ENCODE results near the gene KDM4B. TPM values are rescaled to one million over a fixed set of nuclear protein-coding genes. Genes with fewer than 3 reads are reported as not detected.

KDM4B gene
- polyA plus RNA-seq, 1 of the 3 experiments (the other 2 are of a cell fraction): 12.2 TPM

DNA sequence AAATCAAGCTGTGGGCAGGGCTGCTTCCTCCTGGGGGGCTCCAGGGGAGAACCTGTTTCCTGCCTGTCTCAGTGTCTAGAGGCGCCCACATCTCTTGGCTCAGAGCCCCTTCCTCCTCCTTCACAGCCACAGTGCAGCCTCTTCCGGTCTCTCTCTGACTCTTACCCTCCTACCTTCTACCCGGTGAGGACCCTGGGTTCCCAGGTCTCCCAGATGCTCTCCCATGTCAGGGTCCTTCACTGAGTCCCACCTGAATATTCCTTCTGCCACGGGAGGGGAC is 153.1 kb downstream of the KDM4B start:
- H3K27ac ChIP-seq (ENCODE audit: low read depth in 2 of 2, low read length in 1 of 2): no peak overlapping the region
- POLR2A ChIA-PET: no interaction called here
- H3K36me3 ChIP-seq (replicated peaks in 1 of 2; ENCODE audit: control insufficient read depth in 1 of 2, insufficient read depth in 2 of 2, low read length in 1 of 2): peaks cover 0 to 31% of the 10 kb centered on the region in 2 experiments
- H3K4me2 ChIP-seq: no peak overlapping the region
- H3K4me3 ChIP-seq (ENCODE audit: low read depth in 2 of 2, low read length in 1 of 2): no peak overlapping the region
- H3K9me2 ChIP-seq: no peaks in the 10 kb centered on the region
- peaks cover 0 to 3% of the 10 kb centered on the region in 2 experiments; a peak in 1 of 4 replicates for H3K4me1 ChIP-seq (ENCODE audit: control insufficient read depth in 1 of 2, insufficient read depth in 2 of 2, low read depth in 1 of 2, low read length in 1 of 2)
- H3K27me3 ChIP-seq (ENCODE audit: insufficient read depth): no peaks in the 10 kb centered on the region
- no peaks in the 10 kb centered on the region for H3K9me3 ChIP-seq
- H3K9ac ChIP-seq: no peak overlapping the region
- H3K79me2 ChIP-seq (ENCODE audit: insufficient read depth): no peaks in the 10 kb centered on the region
- H4K20me1 ChIP-seq (ENCODE audit: insufficient read depth): no peaks in the 10 kb centered on the region
- 97% methylated on average over 4 of the region's 4 CpGs for WGBS (ENCODE audit: low lambda C conversion rate)
- no peaks in the 10 kb centered on the region for H3F3A ChIP-seq (replicated peaks; ENCODE audit: insufficient read depth)
- H2AFZ ChIP-seq (ENCODE audit: low read depth): no peak overlapping the region
- DNase-seq: no peak
- CTCF ChIA-PET: interaction anchor here (1.0 kb wide), 1 partner anchor 12 kb away, joined by 3 read pairs; no protein-coding TSS in a partner anchor
- no peak for TF ChIP-seq EP300 (IDR thresholded peaks at IDR 0.05; ENCODE audit: borderline replicate concordance in 1 of 2, low read depth in 1 of 2, low read length in 1 of 2)
- no peak for TF ChIP-seq EZH2phosphoT487 (IDR thresholded peaks at IDR 0.05; ENCODE audit: borderline replicate concordance, low read depth)
- TF ChIP-seq, protein P1, sequence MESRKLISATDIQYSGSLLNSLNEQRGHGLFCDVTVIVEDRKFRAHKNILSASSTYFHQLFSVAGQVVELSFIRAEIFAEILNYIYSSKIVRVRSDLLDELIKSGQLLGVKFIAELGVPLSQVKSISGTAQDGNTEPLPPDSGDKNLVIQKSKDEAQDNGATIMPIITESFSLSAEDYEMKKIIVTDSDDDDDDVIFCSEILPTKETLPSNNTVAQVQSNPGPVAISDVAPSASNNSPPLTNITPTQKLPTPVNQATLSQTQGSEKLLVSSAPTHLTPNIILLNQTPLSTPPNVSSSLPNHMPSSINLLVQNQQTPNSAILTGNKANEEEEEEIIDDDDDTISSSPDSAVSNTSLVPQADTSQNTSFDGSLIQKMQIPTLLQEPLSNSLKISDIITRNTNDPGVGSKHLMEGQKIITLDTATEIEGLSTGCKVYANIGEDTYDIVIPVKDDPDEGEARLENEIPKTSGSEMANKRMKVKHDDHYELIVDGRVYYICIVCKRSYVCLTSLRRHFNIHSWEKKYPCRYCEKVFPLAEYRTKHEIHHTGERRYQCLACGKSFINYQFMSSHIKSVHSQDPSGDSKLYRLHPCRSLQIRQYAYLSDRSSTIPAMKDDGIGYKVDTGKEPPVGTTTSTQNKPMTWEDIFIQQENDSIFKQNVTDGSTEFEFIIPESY (IDR thresholded peaks at IDR 0.05; ENCODE audit: borderline replicate concordance, low read depth): no peak
- TF ChIP-seq MEF2A (IDR thresholded peaks at IDR 0.05; ENCODE audit: borderline replicate concordance, low read depth): no peak
- TF ChIP-seq, protein P2, sequence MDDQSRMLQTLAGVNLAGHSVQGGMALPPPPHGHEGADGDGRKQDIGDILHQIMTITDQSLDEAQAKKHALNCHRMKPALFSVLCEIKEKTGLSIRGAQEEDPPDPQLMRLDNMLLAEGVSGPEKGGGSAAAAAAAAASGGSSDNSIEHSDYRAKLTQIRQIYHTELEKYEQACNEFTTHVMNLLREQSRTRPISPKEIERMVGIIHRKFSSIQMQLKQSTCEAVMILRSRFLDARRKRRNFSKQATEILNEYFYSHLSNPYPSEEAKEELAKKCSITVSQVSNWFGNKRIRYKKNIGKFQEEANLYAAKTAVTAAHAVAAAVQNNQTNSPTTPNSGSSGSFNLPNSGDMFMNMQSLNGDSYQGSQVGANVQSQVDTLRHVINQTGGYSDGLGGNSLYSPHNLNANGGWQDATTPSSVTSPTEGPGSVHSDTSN (IDR thresholded peaks at IDR 0.05): no peak
- TF ChIP-seq TCF12 (IDR thresholded peaks at IDR 0.05): no peak
- TF ChIP-seq, protein P3, sequence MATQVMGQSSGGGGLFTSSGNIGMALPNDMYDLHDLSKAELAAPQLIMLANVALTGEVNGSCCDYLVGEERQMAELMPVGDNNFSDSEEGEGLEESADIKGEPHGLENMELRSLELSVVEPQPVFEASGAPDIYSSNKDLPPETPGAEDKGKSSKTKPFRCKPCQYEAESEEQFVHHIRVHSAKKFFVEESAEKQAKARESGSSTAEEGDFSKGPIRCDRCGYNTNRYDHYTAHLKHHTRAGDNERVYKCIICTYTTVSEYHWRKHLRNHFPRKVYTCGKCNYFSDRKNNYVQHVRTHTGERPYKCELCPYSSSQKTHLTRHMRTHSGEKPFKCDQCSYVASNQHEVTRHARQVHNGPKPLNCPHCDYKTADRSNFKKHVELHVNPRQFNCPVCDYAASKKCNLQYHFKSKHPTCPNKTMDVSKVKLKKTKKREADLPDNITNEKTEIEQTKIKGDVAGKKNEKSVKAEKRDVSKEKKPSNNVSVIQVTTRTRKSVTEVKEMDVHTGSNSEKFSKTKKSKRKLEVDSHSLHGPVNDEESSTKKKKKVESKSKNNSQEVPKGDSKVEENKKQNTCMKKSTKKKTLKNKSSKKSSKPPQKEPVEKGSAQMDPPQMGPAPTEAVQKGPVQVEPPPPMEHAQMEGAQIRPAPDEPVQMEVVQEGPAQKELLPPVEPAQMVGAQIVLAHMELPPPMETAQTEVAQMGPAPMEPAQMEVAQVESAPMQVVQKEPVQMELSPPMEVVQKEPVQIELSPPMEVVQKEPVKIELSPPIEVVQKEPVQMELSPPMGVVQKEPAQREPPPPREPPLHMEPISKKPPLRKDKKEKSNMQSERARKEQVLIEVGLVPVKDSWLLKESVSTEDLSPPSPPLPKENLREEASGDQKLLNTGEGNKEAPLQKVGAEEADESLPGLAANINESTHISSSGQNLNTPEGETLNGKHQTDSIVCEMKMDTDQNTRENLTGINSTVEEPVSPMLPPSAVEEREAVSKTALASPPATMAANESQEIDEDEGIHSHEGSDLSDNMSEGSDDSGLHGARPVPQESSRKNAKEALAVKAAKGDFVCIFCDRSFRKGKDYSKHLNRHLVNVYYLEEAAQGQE (IDR thresholded peaks at IDR 0.05; ENCODE audit: low read depth, low read length): no peak
- no peak for TF ChIP-seq YY1 (IDR thresholded peaks at IDR 0.05; ENCODE audit: low read depth)
- TF ChIP-seq RXRA (IDR thresholded peaks at IDR 0.05; ENCODE audit: borderline replicate concordance, low read depth): no peak
- no peak for TF ChIP-seq USF1 (IDR thresholded peaks at IDR 0.05; ENCODE audit: borderline replicate concordance, low read depth)
- TF ChIP-seq, protein P4, sequence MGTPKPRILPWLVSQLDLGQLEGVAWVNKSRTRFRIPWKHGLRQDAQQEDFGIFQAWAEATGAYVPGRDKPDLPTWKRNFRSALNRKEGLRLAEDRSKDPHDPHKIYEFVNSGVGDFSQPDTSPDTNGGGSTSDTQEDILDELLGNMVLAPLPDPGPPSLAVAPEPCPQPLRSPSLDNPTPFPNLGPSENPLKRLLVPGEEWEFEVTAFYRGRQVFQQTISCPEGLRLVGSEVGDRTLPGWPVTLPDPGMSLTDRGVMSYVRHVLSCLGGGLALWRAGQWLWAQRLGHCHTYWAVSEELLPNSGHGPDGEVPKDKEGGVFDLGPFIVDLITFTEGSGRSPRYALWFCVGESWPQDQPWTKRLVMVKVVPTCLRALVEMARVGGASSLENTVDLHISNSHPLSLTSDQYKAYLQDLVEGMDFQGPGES (IDR thresholded peaks at IDR 0.05; ENCODE audit: low read depth, low read length): no peak
- TF ChIP-seq MXI1 (IDR thresholded peaks at IDR 0.05; ENCODE audit: low read depth, low read length): no peak
- TF ChIP-seq POLR2AphosphoS5 (IDR thresholded peaks at IDR 0.05; ENCODE audit: low read depth, low read length): no peak
- TF ChIP-seq CHD2 (IDR thresholded peaks at IDR 0.05; ENCODE audit: low read length, partially characterized antibody): no peak
- no peak for TF ChIP-seq GATA2 (CRISPR knock-in tag; IDR thresholded peaks at IDR 0.05)
- TF ChIP-seq NFIC (IDR thresholded peaks at IDR 0.05; ENCODE audit: borderline replicate concordance): no peak
- no peak for TF ChIP-seq RAD21 (IDR thresholded peaks at IDR 0.05; ENCODE audit: low read length)
- no peak for TF ChIP-seq TAF1 (IDR thresholded peaks at IDR 0.05; ENCODE audit: borderline replicate concordance, low read depth, low read length)
- no peak for TF ChIP-seq FOXJ3 (CRISPR knock-in tag; IDR thresholded peaks at IDR 0.05)
